MCF 10A (cell line): ENCODE results near the gene PTPRN2. TPM values are rescaled to one million over a fixed set of nuclear protein-coding genes. Genes with fewer than 3 reads are reported as not detected.
"Not testable (repeated sequence)": the region's sequence is repeated elsewhere in the genome, so short reads cannot be mapped to it uniquely, and the experiment has no call there.

Experiments
- BruUV-seq: library from RNA; stranded (reverse); fragments of 400-500 nt; replicated peaks from 2 replicates; lab custom pipeline; 2021; lab: Mats Ljungman, UMichigan
- CTCF ChIA-PET: fragments of 300-600 bp; sonication (Branson Sonifier 250); formaldehyde crosslinking; extraction: SDS; loops from one replicate; lab custom pipeline; 2021; ENCODE audit warnings: antibody characterized with exemption, inconsistent platforms; lab: Yijun Ruan, JAX
- POLR2A ChIA-PET: fragments of 300-600, 350-650 bp; sonication (Branson Sonifier 250); formaldehyde crosslinking; extraction: SDS; loops from one replicate; lab custom pipeline; 2020; ENCODE audit warnings: antibody characterized with exemption, inconsistent platforms; lab: Yijun Ruan, JAX
- DNase-seq: peaks from one replicate; pipeline ENCODE4 v3.0.0-alpha.2; 2018; ENCODE audit not compliant: unreplicated experiment
- H3K27ac Mint-ChIP-seq: one replicate; pipeline ENCODE4 v1.8.0; 2022; ENCODE audit warnings: mild to moderate bottlenecking, low read depth, mixed read lengths; ENCODE audit not compliant: unreplicated experiment
- H3K27me3 Mint-ChIP-seq: one replicate; pipeline ENCODE4 v1.8.0; 2022; ENCODE audit warnings: mixed read lengths; ENCODE audit not compliant: insufficient read depth, unreplicated experiment
- H3K36me3 Mint-ChIP-seq: one replicate; pipeline ENCODE4 v1.8.0; 2022; ENCODE audit warnings: mild to moderate bottlenecking, moderate library complexity, mixed read lengths; ENCODE audit not compliant: insufficient read depth, unreplicated experiment
- H3K4me1 Mint-ChIP-seq: one replicate; pipeline ENCODE4 v1.8.0; 2022; ENCODE audit warnings: mixed read lengths; ENCODE audit not compliant: insufficient read depth, unreplicated experiment
- H3K4me3 Mint-ChIP-seq: one replicate; pipeline ENCODE4 v1.8.0; 2022; ENCODE audit warnings: mild to moderate bottlenecking, moderate library complexity, mixed read lengths; ENCODE audit not compliant: unreplicated experiment
- H3K9me3 Mint-ChIP-seq: one replicate; pipeline ENCODE4 v1.8.0; 2022; ENCODE audit warnings: mixed read lengths; ENCODE audit not compliant: unreplicated experiment
- intact Hi-C: fragments of 100-400 bp; cut with micrococcal nuclease; formaldehyde crosslinking; loops from 2 replicates; pipeline ENCODE4 v1.14.1; 2022
- total RNA-seq: library from RNA; stranded (reverse); gene quantifications from 2 replicates; pipeline ENCODE4 v1.2.3, GENCODE V29; 2022
- TF ChIP-seq, protein P1 (sequence below): fragments of 200-600 bp; IDR thresholded peaks from one replicate; pipeline ENCODE4 v1.8.0; 2022; ENCODE audit warnings: antibody characterized with exemption, mild to moderate bottlenecking; ENCODE audit not compliant: unreplicated experiment

Gene PTPRN2
- total RNA-seq, 1 experiment from 2014 or later = 4.5 TPM

GRCh38 chr7:157779206-157779605 is 808.4 kb downstream of the PTPRN2 start:
- H3K4me3 Mint-ChIP-seq = no peak overlapping the region
- DNase-seq = no peak
- no peaks in the 10 kb centered on the region for H3K27me3 Mint-ChIP-seq
- no peak overlapping the region for H3K27ac Mint-ChIP-seq
- intact Hi-C loops = no loop called here
- ChIA-PET CTCF (no interaction called here), POLR2A (no interaction called here)
- no peaks in the 10 kb centered on the region for H3K36me3 Mint-ChIP-seq
- TF ChIP-seq, protein P1, sequence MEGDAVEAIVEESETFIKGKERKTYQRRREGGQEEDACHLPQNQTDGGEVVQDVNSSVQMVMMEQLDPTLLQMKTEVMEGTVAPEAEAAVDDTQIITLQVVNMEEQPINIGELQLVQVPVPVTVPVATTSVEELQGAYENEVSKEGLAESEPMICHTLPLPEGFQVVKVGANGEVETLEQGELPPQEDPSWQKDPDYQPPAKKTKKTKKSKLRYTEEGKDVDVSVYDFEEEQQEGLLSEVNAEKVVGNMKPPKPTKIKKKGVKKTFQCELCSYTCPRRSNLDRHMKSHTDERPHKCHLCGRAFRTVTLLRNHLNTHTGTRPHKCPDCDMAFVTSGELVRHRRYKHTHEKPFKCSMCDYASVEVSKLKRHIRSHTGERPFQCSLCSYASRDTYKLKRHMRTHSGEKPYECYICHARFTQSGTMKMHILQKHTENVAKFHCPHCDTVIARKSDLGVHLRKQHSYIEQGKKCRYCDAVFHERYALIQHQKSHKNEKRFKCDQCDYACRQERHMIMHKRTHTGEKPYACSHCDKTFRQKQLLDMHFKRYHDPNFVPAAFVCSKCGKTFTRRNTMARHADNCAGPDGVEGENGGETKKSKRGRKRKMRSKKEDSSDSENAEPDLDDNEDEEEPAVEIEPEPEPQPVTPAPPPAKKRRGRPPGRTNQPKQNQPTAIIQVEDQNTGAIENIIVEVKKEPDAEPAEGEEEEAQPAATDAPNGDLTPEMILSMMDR = no peak
- BruUV-seq = no TSS peak
- peaks cover 23% of the 10 kb centered on the region for H3K9me3 Mint-ChIP-seq
- H3K4me1 Mint-ChIP-seq = no peaks in the 10 kb centered on the region

- H3K27ac Mint-ChIP-seq, POLR2A ChIA-PET, H3K4me1 Mint-ChIP-seq, H3K36me3 Mint-ChIP-seq, BruUV-seq, DNase-seq, H3K27me3 Mint-ChIP-seq, H3K4me3 Mint-ChIP-seq, intact Hi-C loops: not testable (repeated sequence)
- CTCF ChIA-PET = interaction anchor here (0.7 kb wide), 1 partner anchor 1321 kb away, joined by 3 read pairs; no protein-coding TSS in a partner anchor
- peaks cover 24% of the 10 kb centered on the region for H3K9me3 Mint-ChIP-seq
These were observed 810.3 kb downstream of the PTPRN2 start for GRCh38 chr7:157777194-157777762.

DNA sequence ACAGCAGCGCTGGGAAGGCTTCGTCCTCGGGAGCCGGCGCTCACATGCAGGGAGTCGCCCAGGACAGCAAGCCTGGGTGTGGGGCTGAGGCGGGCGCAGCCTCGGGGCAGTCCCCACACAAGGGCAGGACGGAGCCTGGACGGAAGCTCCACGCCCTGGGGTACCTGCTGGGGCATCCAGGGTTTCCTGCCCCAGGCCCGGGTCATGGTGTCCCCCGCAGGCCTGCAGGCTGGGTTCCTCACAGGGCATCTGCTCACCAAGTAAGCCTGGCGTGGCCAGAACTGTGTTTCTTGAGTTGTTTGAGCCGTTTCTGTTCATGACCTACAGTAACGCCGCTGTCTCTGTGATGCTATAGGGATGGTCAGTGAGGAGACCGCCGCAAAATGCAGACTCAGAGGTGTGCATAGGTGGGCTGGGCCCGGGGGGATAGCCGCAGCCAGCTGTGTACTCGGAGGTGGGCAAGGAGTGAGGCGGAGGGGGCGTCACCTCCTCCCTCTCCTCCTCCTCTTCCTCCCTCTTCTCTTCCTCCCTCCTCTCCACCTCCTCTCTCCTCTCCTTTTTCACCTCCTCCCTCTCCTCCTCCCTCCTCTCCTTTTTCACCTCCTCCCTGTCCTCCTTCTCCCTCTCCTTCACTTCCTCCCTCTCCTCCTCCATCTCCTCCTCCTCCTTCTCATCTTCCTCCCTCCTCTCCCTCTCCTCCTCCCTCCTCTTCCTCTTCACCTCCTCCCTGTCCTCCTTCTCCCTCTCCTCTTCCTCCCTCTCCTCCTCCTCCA is 811.9 kb downstream of the PTPRN2 start:
- intact Hi-C loops = no loop called here
- TF ChIP-seq, protein P1 = no peak
- ChIA-PET POLR2A (interaction anchor here (0.6 kb wide), 1 partner anchor 637 kb away, joined by 4 read pairs; no protein-coding TSS in a partner anchor), CTCF (no interaction called here)
- Mint-ChIP-seq H3K27me3 (no peaks in the 10 kb centered on the region), H3K4me1 (no peaks in the 10 kb centered on the region), H3K9me3 (peaks cover 35% of the 10 kb centered on the region), H3K36me3 (no peaks in the 10 kb centered on the region), H3K27ac (no peak overlapping the region), H3K4me3 (no peak overlapping the region)
- no TSS peak for BruUV-seq
- DNase-seq = no peak

DNA sequence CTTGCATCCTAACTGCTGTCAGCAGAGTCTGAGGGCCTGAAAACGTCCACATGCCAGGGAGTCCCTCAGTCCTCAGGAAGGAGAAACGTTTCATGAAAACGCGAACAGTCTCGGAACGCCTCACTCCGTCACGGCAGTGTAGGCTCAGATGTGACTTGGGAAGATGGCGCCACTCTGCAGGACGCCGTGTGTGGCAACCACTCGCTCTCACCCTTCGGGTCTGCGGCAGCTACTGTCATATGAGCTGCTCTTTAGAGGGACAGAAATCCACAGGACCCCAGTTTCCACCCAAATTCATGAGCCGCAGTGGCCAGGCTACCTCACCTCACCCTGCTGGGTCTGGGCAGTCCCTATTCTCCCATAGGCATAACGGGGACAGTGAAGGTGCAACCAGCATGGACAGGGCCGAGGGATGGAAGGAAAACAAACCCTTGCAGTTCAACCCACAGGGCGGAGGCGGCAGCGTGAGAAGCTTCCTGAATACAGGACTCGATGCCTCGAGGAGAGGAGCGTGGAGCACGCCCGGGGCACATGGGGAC is 812.5 kb downstream of the PTPRN2 start:
- Mint-ChIP-seq H3K27ac (no peak overlapping the region), H3K4me1 (no peaks in the 10 kb centered on the region), H3K4me3 (no peak overlapping the region), H3K9me3 (peaks cover 35% of the 10 kb centered on the region), H3K27me3 (no peaks in the 10 kb centered on the region), H3K36me3 (no peaks in the 10 kb centered on the region)
- intact Hi-C loops = no loop called here
- POLR2A ChIA-PET = interaction anchor here (0.6 kb wide), 1 partner anchor 638 kb away, joined by 4 read pairs; no protein-coding TSS in a partner anchor
- TF ChIP-seq, protein P1 = no peak
- CTCF ChIA-PET = no interaction called here
- no TSS peak for BruUV-seq
- no peak for DNase-seq
